Measurements from ENCODE around the gene PRDM16. TPM values are rescaled to one million over a fixed set of nuclear protein-coding genes. Genes with fewer than 3 reads are reported as not detected.

PRDM16 gene
- total and polyA plus RNA-seq, 2 of the 8 experiments (the other 6 are each of a cell fraction or from before 2014, with no cell fraction given) = 0.39 to 0.43 TPM

- TF ChIP-seq HDAC2 (IDR thresholded peaks at IDR 0.05; ENCODE audit: borderline replicate concordance in 1 of 2, low read depth in 2 of 2, low read length in 2 of 2) = no peak
- TF ChIP-seq TEAD4 (IDR thresholded peaks at IDR 0.05; ENCODE audit: low read depth, low read length) = no peak
- TF ChIP-seq POLR2A (IDR thresholded peaks at IDR 0.05; ENCODE audit: control extremely low read depth in 1 of 2, low read depth in 2 of 2, low read length in 2 of 2) = no peak
- TF ChIP-seq CHD2 (IDR thresholded peaks at IDR 0.05; ENCODE audit: low read length) = no peak
- TF ChIP-seq RNF2 (IDR thresholded peaks at IDR 0.05; ENCODE audit: borderline replicate concordance, low read depth, low read length, missing control alignments, poor library complexity, severe bottlenecking) = no peak
- no peak for TF ChIP-seq MAX (IDR thresholded peaks at IDR 0.05)
- no peak for TF ChIP-seq ZNF274 (IDR thresholded peaks at IDR 0.05; ENCODE audit: borderline replicate concordance, extremely low read depth, low read length)
These were observed 203.5 kb downstream of the PRDM16 start (continued) for GRCh38 chr1:3272321-3273045.

Measured in H1 (cell line).